ENCODE results near the gene SPATA31D1.

Gene SPATA31D1

DNA sequence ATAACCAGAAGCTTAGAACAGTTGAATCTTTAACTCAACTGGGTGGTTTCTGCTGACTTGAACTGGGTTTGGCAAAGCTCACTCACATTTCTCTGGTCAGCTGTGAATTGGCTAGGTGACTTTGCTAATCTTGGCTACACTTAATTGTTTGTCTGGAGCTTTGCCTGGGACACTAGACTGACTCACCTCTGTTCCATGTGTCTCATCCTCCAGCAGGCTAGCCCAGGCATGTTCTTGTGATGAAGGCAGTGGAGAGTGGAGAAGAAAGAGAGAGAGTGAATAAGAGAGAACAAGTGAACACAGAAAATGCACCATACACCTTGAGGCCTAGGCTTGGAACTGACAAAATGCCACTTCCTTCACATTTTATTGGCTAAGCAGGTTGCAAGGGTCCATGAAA, 32.6 kb downstream of the SPATA31D1 start:
- no peak for DNase-seq (ENCODE audit: low read depth, low spot score)

DNA sequence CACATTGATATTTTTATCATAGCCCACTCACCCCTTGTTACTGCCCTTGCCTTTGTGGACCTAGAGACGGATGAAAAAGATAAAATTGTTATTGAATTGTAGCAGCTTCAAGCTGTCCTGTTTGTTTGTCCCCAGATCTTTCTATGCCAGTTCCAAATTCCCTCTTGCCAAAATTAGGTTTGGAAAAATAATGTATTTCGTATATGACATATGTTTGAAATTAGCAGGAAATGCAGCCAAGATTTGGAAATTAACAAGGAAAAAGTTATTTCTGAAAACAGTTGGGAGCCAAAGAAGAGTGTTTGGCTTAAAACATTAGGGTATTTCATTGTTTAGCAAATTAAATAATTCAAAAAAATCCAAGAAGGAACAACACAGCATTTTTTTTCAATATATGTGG, 33.5 kb downstream of the SPATA31D1 start:
- no peak for DNase-seq (ENCODE audit: low read depth, low spot score)

GRCh38 chr9:82024908-82025307, 36.3 kb downstream of the SPATA31D1 start:
- DNase-seq (ENCODE audit: low read depth, low spot score) = no peak

DNA sequence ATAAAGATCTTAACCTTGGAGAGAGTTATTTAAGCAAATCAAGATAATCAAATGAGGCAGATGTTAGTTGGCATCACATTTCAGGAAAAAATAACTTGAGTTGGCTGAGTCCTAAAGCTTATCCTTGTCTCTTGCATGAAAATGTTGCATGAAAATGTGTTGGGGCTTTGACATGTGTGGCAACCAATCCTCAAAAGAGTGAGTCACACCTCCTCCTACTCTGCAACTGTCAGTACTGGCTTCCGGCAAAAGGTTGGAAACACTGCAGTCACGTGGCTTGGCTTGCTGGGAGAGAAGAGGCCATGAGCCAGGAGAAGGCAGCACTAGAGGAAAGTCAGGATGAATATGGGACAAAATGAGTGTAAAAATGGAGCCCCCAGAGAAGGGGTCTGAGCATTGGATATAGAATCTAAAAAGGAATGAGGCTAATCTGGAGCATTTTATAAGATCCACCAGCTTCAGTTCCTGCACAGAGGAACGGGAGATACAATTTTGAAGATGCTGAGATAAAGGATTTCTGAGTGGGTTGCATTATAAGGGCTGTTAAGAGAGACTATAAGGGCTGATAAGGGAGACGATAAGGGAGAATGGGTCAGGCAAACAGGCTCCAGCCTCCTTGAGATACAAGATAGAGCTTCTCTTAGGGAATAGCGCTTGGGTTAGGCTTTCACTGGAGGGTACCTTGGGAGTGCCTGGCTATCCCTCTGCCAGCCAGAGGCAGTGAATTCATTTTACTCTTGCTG, 43.1 kb downstream of the SPATA31D1 start:
- no peak for DNase-seq (ENCODE audit: low read depth, low spot score)

DNA sequence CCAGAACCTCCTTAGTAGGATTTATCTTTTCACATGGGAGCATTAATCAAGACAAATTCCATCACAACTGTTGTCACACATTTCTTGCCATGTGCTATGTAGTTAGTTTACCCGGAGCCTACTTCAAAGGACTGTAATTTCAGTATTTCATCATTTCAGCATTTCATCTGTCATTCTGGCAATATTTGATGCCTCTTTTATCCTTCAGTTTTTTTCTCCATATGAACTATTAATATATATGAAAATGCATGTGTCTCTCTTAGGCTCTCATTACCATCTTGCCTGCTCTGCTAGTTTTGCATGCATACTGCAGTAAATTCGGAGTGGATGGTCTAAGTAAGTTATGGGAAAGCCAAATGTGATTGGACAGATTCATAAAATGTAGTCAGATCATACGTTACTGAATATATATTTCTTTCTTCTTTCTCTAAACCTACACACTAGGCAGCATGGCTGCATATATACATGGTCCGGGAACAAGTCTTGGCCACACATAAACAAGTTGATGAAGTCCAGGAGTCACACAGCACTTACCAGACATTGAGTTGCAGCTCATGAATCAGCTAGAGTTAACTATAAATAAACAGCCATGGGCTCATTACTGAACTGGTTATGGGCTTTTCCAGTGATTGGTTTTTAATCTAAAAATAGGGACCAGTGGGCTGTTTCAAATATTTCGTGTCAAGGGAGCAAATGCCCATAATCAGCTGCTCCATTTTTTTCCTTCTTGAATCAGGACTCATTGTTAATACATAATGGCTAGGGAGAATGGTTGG, 46.6 kb downstream of the SPATA31D1 start:
- DNase-seq (ENCODE audit: low read depth, low spot score) = no peak

GRCh38 chr9:82036086-82036485, 47.5 kb downstream of the SPATA31D1 start:
- no peak for DNase-seq (ENCODE audit: low read depth, low spot score)

GRCh38 chr9:82037126-82037525, 48.6 kb downstream of the SPATA31D1 start:
- no peak for DNase-seq (ENCODE audit: low read depth, low spot score)

DNA sequence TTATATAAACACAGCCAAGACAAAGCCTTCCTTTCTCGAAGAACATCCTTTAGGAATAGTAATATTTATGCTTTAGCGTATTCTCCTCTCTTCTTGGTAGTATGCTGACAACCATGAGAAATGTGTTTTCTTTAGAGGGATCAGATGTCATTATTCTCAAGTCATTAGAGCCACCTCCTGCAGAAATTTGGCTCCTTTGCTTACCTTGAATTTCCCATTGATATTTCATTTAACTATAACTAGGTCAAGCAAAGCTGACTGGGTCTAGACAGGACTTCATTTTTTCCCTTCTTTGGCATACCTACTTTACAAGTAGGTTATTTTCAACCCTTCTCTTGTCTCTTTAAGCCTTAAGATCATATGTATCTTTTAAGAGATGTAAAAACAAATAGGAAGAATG, 50.3 kb downstream of the SPATA31D1 start:
- no peak for DNase-seq (ENCODE audit: low read depth, low spot score)
